HCT116 (cell line): ENCODE data around the gene MTARC2. TPM values are rescaled to one million over a fixed set of nuclear protein-coding genes. Genes with fewer than 3 reads are reported as not detected.

Experiments
- ATAC-seq: fragments of 200-7000 bp; cut with Tn5 transposase; 2 replicates; pipeline ENCODE4 v1.9.1; 2020; ENCODE audit warnings: mild to moderate bottlenecking, moderate library complexity
- BruUV-seq: library from RNA; stranded (reverse); fragments of 400-500 nt; replicated peaks from 2 replicates; lab custom pipeline; 2021; lab: Mats Ljungman, UMichigan
- CTCF ChIA-PET: fragments of 300-600 bp; sonication (Branson Sonifier 250); formaldehyde crosslinking; loops from one replicate; lab custom pipeline; 2021; ENCODE audit warnings: antibody characterized with exemption; lab: Charles Lee
- POLR2A ChIA-PET: fragments of 300-600, 350-600 bp; sonication (Branson Sonifier 250); formaldehyde crosslinking; loops from one replicate; lab custom pipeline; 2021; ENCODE audit warnings: antibody characterized with exemption; lab: Charles Lee
- RAD21 ChIA-PET, 2 experiments: fragments of 300-600 bp; sonication (Branson Sonifier 250); formaldehyde crosslinking; loops; one replicate each; lab custom pipeline; 2023; ENCODE audit warnings: low total read pairs in 2 of 2; ENCODE audit not compliant: uncharacterized antibody in 2 of 2, unreplicated experiment in 2 of 2, low non-redundant PET in 1 of 2; lab: Charles Lee
- DNase-seq: peaks from one replicate; pipeline ENCODE4 v3.0.0-alpha.2; 2010; ENCODE audit warnings: low read depth, low spot score
- H2AFZ ChIP-seq: fragments of 200-600 bp; shearing (Covaris generic), sonication (generic); 2 replicates; pipeline ENCODE4 v1.6.1; 2017; ENCODE audit warnings: low read depth, mixed run types, mixed read lengths, antibody characterized with exemption, low read length; ENCODE audit not compliant: poor library complexity, severe bottlenecking
- H3K27ac ChIP-seq: 2 replicates; pipeline ENCODE4 v1.5.1; 2012; ENCODE audit warnings: low read depth, low read length
- H3K27me3 ChIP-seq: fragments of 200-600 bp; sonication (generic); 2 replicates; pipeline ENCODE4 v1.6.1; 2016; ENCODE audit warnings: mixed run types, low read length, mixed read lengths; ENCODE audit not compliant: insufficient read depth
- H3K36me3 ChIP-seq, 2 experiments: fragments of 200-500 bp in 1 of 2; fragments of 200-600 bp in 1 of 2; sonication (Bioruptor generic) in 1 of 2; sonication (generic) in 1 of 2; 2 replicates each; pipeline versions ENCODE4 v1.5.1 to v1.6.1; 2014 to 2016; ENCODE audit warnings: low read length in 2 of 2, inconsistent platforms in 1 of 2, mixed read lengths in 1 of 2, mixed run types in 1 of 2; ENCODE audit not compliant: insufficient read depth in 2 of 2, control insufficient read depth in 1 of 2
- H3K4me1 ChIP-seq, 2 experiments: fragments of 200-600 bp in 1 of 2; sonication (generic) in 1 of 2; 2 replicates each; pipeline versions ENCODE4 v1.5.1 to v1.6.1; 2012 to 2017; ENCODE audit warnings: low read length in 2 of 2, inconsistent platforms in 1 of 2, mild to moderate bottlenecking in 1 of 2, mixed read lengths in 1 of 2, mixed run types in 1 of 2, moderate library complexity in 1 of 2; ENCODE audit not compliant: insufficient read depth in 2 of 2, control insufficient read depth in 1 of 2
- H3K4me2 ChIP-seq: fragments of 200-600 bp; sonication (generic); 2 replicates; pipeline ENCODE4 v1.6.1; 2017; ENCODE audit warnings: mixed run types, low read length, mixed read lengths
- H3K4me3 ChIP-seq, 2 experiments: fragments of 200-600 bp in 1 of 2; sonication (generic) in 1 of 2; replicated peaks in 1 of 2; 2 replicates each; pipeline ENCODE4 v1.5.1; 2011 to 2016; ENCODE audit warnings: low read length in 2 of 2, control low read depth in 1 of 2, low read depth in 1 of 2, mild to moderate bottlenecking in 1 of 2, mixed read lengths in 1 of 2, mixed run types in 1 of 2
- H3K79me2 ChIP-seq: fragments of 200-600 bp; sonication (generic); 2 replicates; pipeline ENCODE4 v1.6.1; 2017; ENCODE audit warnings: mild to moderate bottlenecking, mixed run types, low read length, moderate library complexity, mixed read lengths; ENCODE audit not compliant: insufficient read depth
- H3K9ac ChIP-seq: fragments of 200-600 bp; sonication (generic); 2 replicates; pipeline ENCODE4 v1.6.1; 2016; ENCODE audit warnings: low read length, mixed read lengths
- H3K9me2 ChIP-seq: fragments of 200-600 bp; sonication (generic), shearing (Covaris generic); 2 replicates; pipeline ENCODE4 v1.6.1; 2017; ENCODE audit warnings: mixed run types, mild to moderate bottlenecking, moderate library complexity; ENCODE audit not compliant: insufficient read depth
- H3K9me3 ChIP-seq, 2 experiments: fragments of 200-500 bp in 1 of 2; fragments of 200-600 bp in 1 of 2; sonication (Bioruptor generic) in 1 of 2; sonication (generic) in 1 of 2; 2 replicates each; pipeline ENCODE4 v1.6.1; 2014 to 2017; ENCODE audit warnings: low read length in 2 of 2, mixed read lengths in 2 of 2, inconsistent platforms in 1 of 2, low read depth in 1 of 2, mild to moderate bottlenecking in 1 of 2, mixed run types in 1 of 2, moderate library complexity in 1 of 2; ENCODE audit not compliant: control insufficient read depth in 1 of 2, insufficient read depth in 1 of 2
- H4K20me1 ChIP-seq: fragments of 200-600 bp; sonication (generic), shearing (Covaris generic); 2 replicates; pipeline ENCODE4 v1.6.1; 2017; ENCODE audit warnings: mixed run types, mild to moderate bottlenecking, moderate library complexity; ENCODE audit not compliant: insufficient read depth
- CBX3 ChIP-seq: IDR thresholded peaks from 2 replicates; pipeline ENCODE4 v1.6.1; 2012; ENCODE audit warnings: low read depth
- CEBPB ChIP-seq: IDR thresholded peaks from 2 replicates; pipeline ENCODE4 v1.6.1; 2012; ENCODE audit warnings: low read depth
- CTCF ChIP-seq, 3 experiments: fragments of 200-600 bp in 1 of 3; sonication (generic) in 1 of 3; IDR thresholded peaks in 2 of 3; conservative IDR thresholded peaks in 1 of 3; 2 replicates each; pipeline ENCODE4 v1.5.1; 2012 to 2017; ENCODE audit warnings: low read depth in 2 of 3, low read length in 2 of 3, antibody characterized with exemption in 1 of 3, borderline replicate concordance in 1 of 3, control low read depth in 1 of 3, mild to moderate bottlenecking in 1 of 3, mixed read lengths in 1 of 3, mixed run types in 1 of 3, moderate library complexity in 1 of 3; ENCODE audit not compliant: insufficient read depth in 1 of 3
- FOSL1 ChIP-seq: IDR thresholded peaks from 2 replicates; pipeline ENCODE4 v1.6.1; 2012; ENCODE audit warnings: low read depth
- JUND ChIP-seq: IDR thresholded peaks from 2 replicates; pipeline ENCODE4 v1.6.1; 2012
- MAX ChIP-seq: IDR thresholded peaks from 2 replicates; pipeline ENCODE4 v1.6.1; 2012
- POLR2A ChIP-seq: IDR thresholded peaks from 2 replicates; pipeline ENCODE4 v1.7.0; 2011; ENCODE audit warnings: borderline replicate concordance; ENCODE audit not compliant: insufficient read depth, insufficient read length; ENCODE audit errors: extremely low read depth
- RAD21 ChIP-seq: IDR thresholded peaks from 2 replicates; pipeline ENCODE4 v1.6.1; 2012; ENCODE audit warnings: low read depth, mild to moderate bottlenecking
- SP1 ChIP-seq: IDR thresholded peaks from 2 replicates; pipeline ENCODE4 v1.6.1; 2012; ENCODE audit warnings: low read depth
- SRF ChIP-seq: IDR thresholded peaks from 2 replicates; pipeline ENCODE4 v1.6.1; 2012; ENCODE audit warnings: low read depth
- TCF7L2 ChIP-seq: IDR thresholded peaks from 2 replicates; pipeline ENCODE4 v1.7.0; 2011; ENCODE audit warnings: borderline replicate concordance, inconsistent platforms; ENCODE audit not compliant: insufficient read depth, insufficient read length; ENCODE audit errors: extremely low read depth
- ZBTB33 ChIP-seq: IDR thresholded peaks from 2 replicates; pipeline ENCODE4 v1.6.1; 2011; ENCODE audit warnings: mild to moderate bottlenecking, low read length, moderate library complexity; ENCODE audit not compliant: insufficient replicate concordance; ENCODE audit errors: extremely low read depth
- ZFX ChIP-seq: fragments of 450-650 bp; IDR thresholded peaks from 2 replicates; pipeline ENCODE4 v1.6.1; 2017
- ZNF274 ChIP-seq: fragments of 200-500 bp; sonication (Bioruptor generic); IDR thresholded peaks from 2 replicates; pipeline ENCODE4 v1.6.1; 2014; ENCODE audit warnings: mild to moderate bottlenecking, low read depth, low read length, inconsistent platforms
- intact Hi-C: fragments of 100-400 bp; cut with micrococcal nuclease; formaldehyde crosslinking; loops from 2 replicates; pipeline ENCODE4 v1.10.0; 2022
- total RNA-seq: library from RNA; stranded (reverse); gene quantifications from one replicate; pipeline ENCODE4 v1.2.1, GENCODE V29; 2021; ENCODE audit not compliant: unreplicated experiment

MTARC2 gene
- total RNA-seq, 1 experiment from 2014 or later = 16.6 TPM

GRCh38 chr1:220702733-220703270 lies 45.3 kb upstream of the MTARC2 start (continued):
- no peak for TF ChIP-seq CTCF (IDR thresholded peaks at IDR 0.05 in 2 of 3, conservative IDR thresholded peaks at IDR 0.05 in 1 of 3; ENCODE audit: borderline replicate concordance in 1 of 3, insufficient read depth in 1 of 3, low read depth in 2 of 3, low read length in 2 of 3)
- TF ChIP-seq POLR2A = no peak
- TF ChIP-seq RAD21 = no peak
- no peak for TF ChIP-seq CEBPB
- TF ChIP-seq JUND = no peak
- no peak for TF ChIP-seq ZNF274
- no peak for TF ChIP-seq SP1
- TF ChIP-seq CBX3 = no peak
- no peak for TF ChIP-seq FOSL1
- no peak for TF ChIP-seq SRF

GRCh38 chr1:220703305-220703704 lies 44.8 kb upstream of the MTARC2 start:
- Histone ChIP-seq H4K20me1 (no peaks in the 10 kb centered on the region), H3K9me3 (no peaks in the 10 kb centered on the region), H3K36me3 (no peaks in the 10 kb centered on the region), H3K4me1 (no peaks in the 10 kb centered on the region; a peak in 2 of 4 replicates), H3K27ac (no peak overlapping the region), H3K9me2 (no peaks in the 10 kb centered on the region), H3K27me3 (no peaks in the 10 kb centered on the region), H3K9ac (no peak overlapping the region), H2AFZ (no peak overlapping the region), H3K79me2 (no peaks in the 10 kb centered on the region), H3K4me2 (no peak overlapping the region), H3K4me3 (no peak overlapping the region)
- RAD21 ChIA-PET = no interaction called here
- ATAC-seq = no peak
- intact Hi-C loops = no loop called here
- no TSS peak for BruUV-seq
- CTCF ChIA-PET = no interaction called here
- no peak for TF ChIP-seq ZNF274
- TF ChIP-seq ZBTB33 = no peak
- TF ChIP-seq MAX = no peak
- TF ChIP-seq CBX3 = no peak
- TF ChIP-seq TCF7L2 = no peak
- TF ChIP-seq ZFX = no peak
- no peak for TF ChIP-seq SP1
- POLR2A ChIA-PET = no interaction called here
- DNase-seq = no peak
